HG02678 (cell line): Measurements from ENCODE around the gene TIMP2.

Experiments
- ATAC-seq: cut with Tn5 transposase; IDR thresholded peaks from one replicate; pipeline ENCODE4 v1.9.1; 2021; ENCODE audit warnings: mild to moderate bottlenecking, moderate library complexity; ENCODE audit not compliant: unreplicated experiment

TIMP2 gene

GRCh38 chr17:78819806-78820792, 105.1 kb downstream of the TIMP2 start:
- no peak for ATAC-seq

- no peak for ATAC-seq
Observed at GRCh38 chr17:78819402-78819801, 105.8 kb downstream of the TIMP2 start.

GRCh38 chr17:78818932-78819331, 106.3 kb downstream of the TIMP2 start:
- ATAC-seq, result no peak

- ATAC-seq, result no peak
Observed at GRCh38 chr17:78818152-78818846, 106.9 kb downstream of the TIMP2 start.

GRCh38 chr17:78817123-78817522, 108.1 kb downstream of the TIMP2 start:
- no peak for ATAC-seq

GRCh38 chr17:78815696-78816095, 109.5 kb downstream of the TIMP2 start:
- ATAC-seq, result no peak

GRCh38 chr17:78812855-78813254, 112.3 kb downstream of the TIMP2 start:
- no peak for ATAC-seq

- ATAC-seq, result no peak
Observed at GRCh38 chr17:78808163-78808562, 117.0 kb downstream of the TIMP2 start.

GRCh38 chr17:78806451-78806850, 118.7 kb downstream of the TIMP2 start:
- no peak for ATAC-seq

- ATAC-seq, result no peak
Observed at GRCh38 chr17:78805301-78805700, 119.9 kb downstream of the TIMP2 start.

- no peak for ATAC-seq
Observed at GRCh38 chr17:78804777-78805176, 120.4 kb downstream of the TIMP2 start.

- ATAC-seq, result no peak
Observed at GRCh38 chr17:78803186-78803845, 121.9 kb downstream of the TIMP2 start.
